Stimulated activated CD4-positive, alpha-beta T cell treated with anti-CD3 and anti-CD28 coated beads, Interleukin-2, amount 100 ng/mL, for 24 hours (primary cell): ENCODE measurements around the gene AURKAIP1.

ENCODE experiments used
- DNase-seq, 2 donors: peaks; one replicate each; pipeline ENCODE4 v3.0.0-alpha.2; 2020

AURKAIP1 gene

GRCh38 chr1:1359664-1360468 is 15.1 kb downstream of the AURKAIP1 start:
- DNase-seq, result no peak

GRCh38 chr1:1359308-1359663 is 15.7 kb downstream of the AURKAIP1 start:
- DNase-seq, result no peak

- DNase-seq, result no peak
These were observed 16.4 kb downstream of the AURKAIP1 start, which contains the start of gene MXRA8 for GRCh38 chr1:1358433-1359271. Gene MXRA8, minus strand, starts transcription at chr1:1358555. Its CDS starts 51 bp downstream, at chr1:1358504.

- DNase-seq, result no peak
These were observed 17.1 kb downstream of the AURKAIP1 start for GRCh38 chr1:1357871-1358432.

GRCh38 chr1:1356796-1357401 is 18.1 kb downstream of the AURKAIP1 start:
- DNase-seq, result no peak

GRCh38 chr1:1356166-1356795 is 18.7 kb downstream of the AURKAIP1 start:
- DNase-seq, result no peak

- peak in 1 of 2 donors; percentile 40 for DNase-seq
These were observed 19.6 kb downstream of the AURKAIP1 start for GRCh38 chr1:1355416-1355815.

GRCh38 chr1:1354271-1355247 is 20.4 kb downstream of the AURKAIP1 start:
- peak in 1 of 2 donors; percentile 35 for DNase-seq

- DNase-seq, result no peak
These were observed 21.4 kb downstream of the AURKAIP1 start for GRCh38 chr1:1353389-1354151.

GRCh38 chr1:1352786-1353388 is 22.1 kb downstream of the AURKAIP1 start:
- DNase-seq, result no peak

GRCh38 chr1:1351511-1352427 is 23.2 kb downstream of the AURKAIP1 start:
- no peak for DNase-seq

GRCh38 chr1:1349256-1350012 is 25.6 kb downstream of the AURKAIP1 start, which contains the start of gene DVL1:
Gene DVL1, minus strand, starts transcription at chr1:1349418. Its CDS starts 353 bp downstream, at chr1:1349065.
- peak; percentile 74 to 76 for DNase-seq

- DNase-seq, result no peak
These were observed 26.4 kb downstream of the AURKAIP1 start for GRCh38 chr1:1348420-1349255.

- no peak for DNase-seq
These were observed 27.2 kb downstream of the AURKAIP1 start for GRCh38 chr1:1347663-1348419.

GRCh38 chr1:1347026-1347595 is 27.9 kb downstream of the AURKAIP1 start:
- no peak for DNase-seq

GRCh38 chr1:1346501-1346890 is 28.5 kb downstream of the AURKAIP1 start:
- DNase-seq, result no peak
